Measurements from ENCODE around the gene LAMC1.

GRCh38 chr1:183023601-183024316 is 539 bp downstream of the LAMC1 start:
- peak; percentile 52 to 72 for TF ChIP-seq CTCF (conservative IDR thresholded peaks at IDR 0.05; ENCODE audit: low read depth in 2 of 2)
- TF ChIP-seq EZH2phosphoT487 (IDR thresholded peaks at IDR 0.05; ENCODE audit: unreplicated experiment), result no peak
- TF ChIP-seq POLR2AphosphoS5 (IDR thresholded peaks at IDR 0.05; ENCODE audit: low read depth), result no peak
- no peak for TF ChIP-seq EZH2 (IDR thresholded peaks at IDR 0.05; ENCODE audit: low read depth, unreplicated experiment)
- TF ChIP-seq, protein P1, sequence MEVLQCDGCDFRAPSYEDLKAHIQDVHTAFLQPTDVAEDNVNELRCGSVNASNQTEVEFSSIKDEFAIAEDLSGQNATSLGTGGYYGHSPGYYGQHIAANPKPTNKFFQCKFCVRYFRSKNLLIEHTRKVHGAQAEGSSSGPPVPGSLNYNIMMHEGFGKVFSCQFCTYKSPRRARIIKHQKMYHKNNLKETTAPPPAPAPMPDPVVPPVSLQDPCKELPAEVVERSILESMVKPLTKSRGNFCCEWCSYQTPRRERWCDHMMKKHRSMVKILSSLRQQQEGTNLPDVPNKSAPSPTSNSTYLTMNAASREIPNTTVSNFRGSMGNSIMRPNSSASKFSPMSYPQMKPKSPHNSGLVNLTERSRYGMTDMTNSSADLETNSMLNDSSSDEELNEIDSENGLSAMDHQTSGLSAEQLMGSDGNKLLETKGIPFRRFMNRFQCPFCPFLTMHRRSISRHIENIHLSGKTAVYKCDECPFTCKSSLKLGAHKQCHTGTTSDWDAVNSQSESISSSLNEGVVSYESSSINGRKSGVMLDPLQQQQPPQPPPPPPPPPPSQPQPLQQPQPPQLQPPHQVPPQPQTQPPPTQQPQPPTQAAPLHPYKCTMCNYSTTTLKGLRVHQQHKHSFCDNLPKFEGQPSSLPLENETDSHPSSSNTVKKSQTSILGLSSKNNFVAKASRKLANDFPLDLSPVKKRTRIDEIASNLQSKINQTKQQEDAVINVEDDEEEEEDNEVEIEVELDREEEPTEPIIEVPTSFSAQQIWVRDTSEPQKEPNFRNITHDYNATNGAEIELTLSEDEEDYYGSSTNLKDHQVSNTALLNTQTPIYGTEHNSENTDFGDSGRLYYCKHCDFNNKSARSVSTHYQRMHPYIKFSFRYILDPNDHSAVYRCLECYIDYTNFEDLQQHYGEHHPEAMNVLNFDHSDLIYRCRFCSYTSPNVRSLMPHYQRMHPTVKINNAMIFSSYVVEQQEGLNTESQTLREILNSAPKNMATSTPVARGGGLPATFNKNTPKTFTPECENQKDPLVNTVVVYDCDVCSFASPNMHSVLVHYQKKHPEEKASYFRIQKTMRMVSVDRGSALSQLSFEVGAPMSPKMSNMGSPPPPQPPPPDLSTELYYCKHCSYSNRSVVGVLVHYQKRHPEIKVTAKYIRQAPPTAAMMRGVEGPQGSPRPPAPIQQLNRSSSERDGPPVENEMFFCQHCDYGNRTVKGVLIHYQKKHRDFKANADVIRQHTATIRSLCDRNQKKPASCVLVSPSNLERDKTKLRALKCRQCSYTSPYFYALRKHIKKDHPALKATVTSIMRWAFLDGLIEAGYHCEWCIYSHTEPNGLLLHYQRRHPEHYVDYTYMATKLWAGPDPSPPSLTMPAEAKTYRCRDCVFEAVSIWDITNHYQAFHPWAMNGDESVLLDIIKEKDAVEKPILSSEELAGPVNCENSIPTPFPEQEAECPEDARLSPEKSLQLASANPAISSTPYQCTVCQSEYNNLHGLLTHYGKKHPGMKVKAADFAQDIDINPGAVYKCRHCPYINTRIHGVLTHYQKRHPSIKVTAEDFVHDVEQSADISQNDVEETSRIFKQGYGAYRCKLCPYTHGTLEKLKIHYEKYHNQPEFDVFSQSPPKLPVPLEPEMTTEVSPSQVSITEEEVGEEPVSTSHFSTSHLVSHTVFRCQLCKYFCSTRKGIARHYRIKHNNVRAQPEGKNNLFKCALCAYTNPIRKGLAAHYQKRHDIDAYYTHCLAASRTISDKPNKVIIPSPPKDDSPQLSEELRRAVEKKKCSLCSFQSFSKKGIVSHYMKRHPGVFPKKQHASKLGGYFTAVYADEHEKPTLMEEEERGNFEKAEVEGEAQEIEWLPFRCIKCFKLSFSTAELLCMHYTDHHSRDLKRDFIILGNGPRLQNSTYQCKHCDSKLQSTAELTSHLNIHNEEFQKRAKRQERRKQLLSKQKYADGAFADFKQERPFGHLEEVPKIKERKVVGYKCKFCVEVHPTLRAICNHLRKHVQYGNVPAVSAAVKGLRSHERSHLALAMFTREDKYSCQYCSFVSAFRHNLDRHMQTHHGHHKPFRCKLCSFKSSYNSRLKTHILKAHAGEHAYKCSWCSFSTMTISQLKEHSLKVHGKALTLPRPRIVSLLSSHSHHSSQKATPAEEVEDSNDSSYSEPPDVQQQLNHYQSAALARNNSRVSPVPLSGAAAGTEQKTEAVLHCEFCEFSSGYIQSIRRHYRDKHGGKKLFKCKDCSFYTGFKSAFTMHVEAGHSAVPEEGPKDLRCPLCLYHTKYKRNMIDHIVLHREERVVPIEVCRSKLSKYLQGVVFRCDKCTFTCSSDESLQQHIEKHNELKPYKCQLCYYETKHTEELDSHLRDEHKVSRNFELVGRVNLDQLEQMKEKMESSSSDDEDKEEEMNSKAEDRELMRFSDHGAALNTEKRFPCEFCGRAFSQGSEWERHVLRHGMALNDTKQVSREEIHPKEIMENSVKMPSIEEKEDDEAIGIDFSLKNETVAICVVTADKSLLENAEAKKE (CRISPR knock-in tag; IDR thresholded peaks at IDR 0.05), result no peak
- no peak for TF ChIP-seq REST (IDR thresholded peaks at IDR 0.05; ENCODE audit: unreplicated experiment)
- TF ChIP-seq, protein P2, sequence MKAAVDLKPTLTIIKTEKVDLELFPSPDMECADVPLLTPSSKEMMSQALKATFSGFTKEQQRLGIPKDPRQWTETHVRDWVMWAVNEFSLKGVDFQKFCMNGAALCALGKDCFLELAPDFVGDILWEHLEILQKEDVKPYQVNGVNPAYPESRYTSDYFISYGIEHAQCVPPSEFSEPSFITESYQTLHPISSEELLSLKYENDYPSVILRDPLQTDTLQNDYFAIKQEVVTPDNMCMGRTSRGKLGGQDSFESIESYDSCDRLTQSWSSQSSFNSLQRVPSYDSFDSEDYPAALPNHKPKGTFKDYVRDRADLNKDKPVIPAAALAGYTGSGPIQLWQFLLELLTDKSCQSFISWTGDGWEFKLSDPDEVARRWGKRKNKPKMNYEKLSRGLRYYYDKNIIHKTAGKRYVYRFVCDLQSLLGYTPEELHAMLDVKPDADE (IDR thresholded peaks at IDR 0.05), result no peak
- TF ChIP-seq ZNF331 (CRISPR knock-in tag; IDR thresholded peaks at IDR 0.05; ENCODE audit: low read depth), result no peak
- no peak for TF ChIP-seq JUNB (IDR thresholded peaks at IDR 0.05; ENCODE audit: unreplicated experiment)
- peak; percentile 49; the same call in 1 of the 2 replicates for TF ChIP-seq CREB1 (CRISPR knock-in tag; IDR thresholded peaks at IDR 0.05; ENCODE audit: low read depth)
- no peak for TF ChIP-seq NANOG (IDR thresholded peaks at IDR 0.05; ENCODE audit: borderline replicate concordance)
- no peak for TF ChIP-seq ZNF114 (CRISPR knock-in tag; IDR thresholded peaks at IDR 0.05)
- no peak for TF ChIP-seq STAT1 (IDR thresholded peaks at IDR 0.05; ENCODE audit: unreplicated experiment)

All from GM23338 (cell line).